GM18870 (cell line): ENCODE results near the gene CCDC167.
"Not testable (repeated sequence)": the region's sequence is repeated elsewhere in the genome, so short reads cannot be mapped to it uniquely, and the experiment has no call there.

Source experiments
- ATAC-seq: cut with Tn5 transposase; IDR thresholded peaks from one replicate; pipeline ENCODE4 v1.9.1; 2021; ENCODE audit warnings: moderate library complexity; ENCODE audit not compliant: unreplicated experiment

Gene CCDC167

GRCh38 chr6:37477656-37478435, 21.8 kb downstream of the CCDC167 start:
- ATAC-seq: no peak

- no peak for ATAC-seq
Measured at GRCh38 chr6:37477191-37477590, 22.5 kb downstream of the CCDC167 start.

GRCh38 chr6:37474316-37474715, 25.4 kb downstream of the CCDC167 start:
- ATAC-seq: no peak

GRCh38 chr6:37473364-37474095, 26.2 kb downstream of the CCDC167 start:
- no peak for ATAC-seq

GRCh38 chr6:37467718-37468117, 32.0 kb downstream of the CCDC167 start:
- no peak for ATAC-seq

GRCh38 chr6:37463110-37463509, 36.6 kb downstream of the CCDC167 start:
- ATAC-seq: no peak

- no peak for ATAC-seq
Measured at GRCh38 chr6:37460805-37461204, 38.9 kb downstream of the CCDC167 start.

- ATAC-seq: no peak
Measured at GRCh38 chr6:37459981-37460800, 39.5 kb downstream of the CCDC167 start.

- ATAC-seq: no peak
Measured at GRCh38 chr6:37456816-37457560, 42.7 kb downstream of the CCDC167 start.

- no peak for ATAC-seq
Measured at GRCh38 chr6:37456126-37456525, 43.6 kb downstream of the CCDC167 start.

- ATAC-seq: no peak
Measured at GRCh38 chr6:37454420-37455140, 45.1 kb downstream of the CCDC167 start.

- no peak for ATAC-seq
Measured at GRCh38 chr6:37452522-37452921, 47.2 kb downstream of the CCDC167 start.

GRCh38 chr6:37451441-37452193, 48.1 kb downstream of the CCDC167 start:
- no peak for ATAC-seq

GRCh38 chr6:37449984-37450383, 49.7 kb downstream of the CCDC167 start:
- ATAC-seq: no peak

- not testable (repeated sequence) for ATAC-seq
Measured at GRCh38 chr6:37443216-37443542, 56.5 kb downstream of the CCDC167 start.

- ATAC-seq: no peak
Measured at GRCh38 chr6:37442416-37443215, 57.1 kb downstream of the CCDC167 start.

- ATAC-seq: no peak
Measured at GRCh38 chr6:37441651-37442050, 58.0 kb downstream of the CCDC167 start.

- ATAC-seq: no peak
Measured at GRCh38 chr6:37438930-37439329, 60.8 kb downstream of the CCDC167 start.

GRCh38 chr6:37435816-37436215, 63.9 kb downstream of the CCDC167 start:
- ATAC-seq: no peak
